ENCODE measurements around the gene GNB3.
"Not testable (repeated sequence)": the region's sequence is repeated elsewhere in the genome, so short reads cannot be mapped to it uniquely, and the experiment has no call there.

Gene GNB3

DNA sequence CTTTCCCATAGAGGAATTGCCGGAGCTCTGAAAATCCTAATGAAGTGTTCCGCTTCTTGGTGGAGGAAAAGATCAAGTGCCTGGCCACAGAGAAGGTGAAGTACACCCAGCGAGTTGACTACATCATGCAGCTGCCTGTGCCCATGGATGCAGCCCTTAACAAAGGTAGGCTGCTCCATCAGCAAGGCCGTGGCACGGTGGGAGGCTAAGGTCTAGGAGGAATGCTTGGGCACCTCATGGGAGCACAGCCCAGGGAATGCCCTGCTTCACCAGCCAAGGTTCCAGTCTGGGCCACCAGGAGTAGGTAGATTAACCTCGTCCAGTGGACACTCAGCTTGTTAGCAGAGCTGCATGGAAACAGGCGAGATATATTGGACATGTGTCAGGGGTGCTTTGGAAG, 20.2 kb downstream of the GNB3 start:
- DNase-seq (ENCODE audit: low spot score): no peak

DNA sequence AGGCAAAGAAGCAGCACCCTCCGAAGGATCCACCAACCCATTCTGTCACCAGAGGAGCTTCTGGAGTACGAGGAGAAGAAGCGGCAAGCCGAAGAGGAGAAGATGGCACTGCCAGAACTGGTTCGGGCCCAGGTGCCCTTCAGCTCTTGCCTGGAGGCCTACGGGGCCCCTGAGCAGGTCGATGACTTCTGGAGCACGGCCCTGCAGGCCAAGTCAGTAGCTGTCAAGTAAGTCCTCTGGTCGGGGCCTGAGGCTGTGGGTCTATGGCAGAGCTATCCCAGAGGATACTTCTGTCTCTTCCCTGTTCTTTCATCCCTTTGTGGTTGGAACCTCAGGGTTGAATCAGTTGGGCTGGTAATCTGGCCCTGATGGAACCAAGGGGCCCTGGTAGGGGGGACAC, 20.7 kb downstream of the GNB3 start:
- DNase-seq (ENCODE audit: low spot score): no peak

DNA sequence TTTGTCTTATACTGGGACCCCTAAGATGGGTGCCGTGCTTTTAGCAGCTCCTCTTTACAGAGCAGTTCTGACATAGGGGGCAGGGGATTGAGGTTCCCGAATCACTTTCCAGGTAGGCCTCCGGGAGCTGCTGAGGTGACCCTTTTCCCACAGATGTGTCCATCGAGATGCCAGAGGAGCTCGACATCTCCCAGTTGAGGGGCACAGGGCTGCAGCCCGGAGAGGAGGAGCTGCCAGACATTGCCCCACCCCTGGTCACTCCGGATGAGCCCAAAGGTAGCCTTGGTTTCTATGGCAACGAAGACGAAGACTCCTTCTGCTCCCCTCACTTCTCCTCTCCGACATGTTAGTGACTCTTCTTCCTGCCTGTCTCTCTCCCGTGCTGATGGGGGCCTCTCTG, 22.3 kb downstream of the GNB3 start:
- DNase-seq (ENCODE audit: low spot score): no peak

DNA sequence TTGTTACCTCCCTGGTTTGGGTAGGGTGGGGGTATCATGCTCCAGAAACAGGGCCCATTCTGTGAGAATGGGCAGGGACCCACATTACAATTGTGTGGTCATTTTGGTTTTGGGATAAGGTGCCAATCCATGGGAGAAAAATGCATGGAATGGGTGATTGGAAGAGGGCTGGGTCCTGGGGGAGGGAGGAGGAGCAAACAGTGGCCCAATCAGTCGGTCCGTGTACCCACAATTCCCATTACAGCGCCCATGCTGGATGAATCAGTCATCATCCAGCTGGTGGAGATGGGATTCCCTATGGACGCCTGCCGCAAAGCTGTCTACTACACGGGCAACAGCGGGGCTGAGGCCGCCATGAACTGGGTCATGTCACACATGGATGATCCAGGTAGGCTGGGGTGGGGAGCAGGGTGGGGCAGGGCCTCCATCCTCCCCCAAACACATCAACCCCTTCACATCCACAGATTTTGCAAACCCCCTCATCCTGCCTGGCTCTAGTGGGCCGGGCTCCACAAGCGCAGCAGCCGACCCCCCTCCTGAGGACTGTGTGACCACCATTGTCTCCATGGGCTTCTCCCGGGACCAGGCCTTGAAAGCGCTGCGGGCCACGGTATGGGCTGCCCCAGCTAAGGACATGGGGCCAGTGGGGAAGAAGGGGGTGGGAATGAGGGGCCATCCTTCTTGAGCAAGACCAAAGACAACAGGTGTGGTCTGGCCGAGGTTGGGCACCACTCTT, 23.0 kb downstream of the GNB3 start:
- DNase-seq (ENCODE audit: low spot score): no peak

DNA sequence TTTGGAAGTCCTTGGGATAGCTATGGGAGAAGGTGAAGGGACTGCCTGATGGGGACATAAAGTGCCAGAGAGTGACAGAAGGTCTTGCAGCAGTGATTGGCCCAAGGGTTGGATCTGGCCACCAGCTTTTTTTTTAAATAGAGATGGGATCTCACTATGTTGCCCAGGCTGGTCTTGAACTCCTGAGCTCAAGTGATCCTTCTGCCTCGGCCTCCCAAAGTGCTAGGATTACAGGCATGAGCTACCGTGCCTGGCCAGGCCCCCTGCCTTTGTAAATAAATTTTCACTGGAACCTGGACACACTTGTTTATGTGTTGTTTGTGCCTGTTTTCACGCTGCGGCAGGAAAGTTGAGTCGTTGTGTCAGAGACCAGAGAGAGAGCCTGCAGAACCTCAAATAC, 24.6 kb downstream of the GNB3 start:
- not testable (repeated sequence) for DNase-seq (ENCODE audit: low spot score)

DNA sequence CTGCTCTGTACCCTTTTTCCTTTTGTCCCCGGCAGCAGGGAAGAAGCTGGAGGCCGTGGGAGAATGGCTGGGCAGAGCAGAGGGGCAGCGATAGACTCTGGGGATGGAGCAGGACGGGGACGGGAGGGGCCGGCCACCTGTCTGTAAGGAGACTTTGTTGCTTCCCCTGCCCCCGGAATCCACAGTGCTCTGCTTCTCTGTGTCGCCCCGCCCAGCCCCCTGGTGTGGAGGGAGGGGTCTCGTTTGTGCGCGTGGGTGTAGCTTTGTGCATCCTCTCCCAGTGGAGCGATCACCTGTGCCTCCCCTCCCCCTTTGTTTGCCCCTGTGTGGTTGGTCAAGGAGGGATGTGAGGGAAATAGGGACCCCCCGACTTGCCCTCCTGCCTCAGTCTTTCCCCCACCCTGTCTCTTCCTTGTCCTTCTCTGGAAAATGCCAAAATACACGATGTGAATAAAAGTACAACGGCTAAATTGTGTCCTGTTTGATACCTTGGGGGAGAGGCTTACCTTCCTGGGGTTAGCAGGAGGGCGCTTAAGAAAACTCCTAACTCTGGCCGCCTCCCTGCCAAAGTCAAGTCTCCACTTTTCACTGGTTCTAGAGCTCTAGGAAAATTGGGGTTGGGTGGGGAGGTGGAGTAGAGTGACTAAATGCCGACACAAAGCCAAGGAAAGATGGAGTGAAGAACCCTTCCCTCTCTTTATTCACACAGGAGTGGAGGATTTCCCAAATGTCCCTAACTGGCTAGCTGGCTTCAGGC, 25.6 kb downstream of the GNB3 start:
- DNase-seq (ENCODE audit: low spot score): no peak

DNA sequence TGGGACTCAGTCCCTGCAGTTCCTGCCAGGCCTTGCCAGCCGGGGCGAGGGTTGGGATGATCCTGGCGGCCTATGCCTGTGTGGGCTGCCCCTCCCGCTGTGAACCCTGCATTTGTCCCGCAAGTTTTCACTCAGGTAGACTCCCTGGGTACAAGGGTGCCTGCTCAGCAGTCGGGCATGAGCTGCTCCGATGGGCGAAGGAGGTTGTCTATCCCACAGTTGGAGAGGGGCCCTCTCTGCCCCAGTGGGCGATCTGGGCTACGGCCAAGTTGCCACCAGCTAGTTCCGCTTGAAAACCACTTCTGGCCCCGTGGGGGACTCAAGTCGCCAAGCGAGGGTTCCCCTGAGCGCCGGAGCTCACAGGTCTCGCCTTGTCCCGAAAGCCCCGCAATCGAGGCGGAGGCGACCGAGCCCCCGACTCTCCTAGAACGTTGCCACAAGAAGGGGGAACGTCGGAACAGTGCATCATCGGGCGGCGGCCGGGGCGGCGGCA, 26.2 kb downstream of the GNB3 start:
- no peak for DNase-seq (ENCODE audit: low spot score)

DNA sequence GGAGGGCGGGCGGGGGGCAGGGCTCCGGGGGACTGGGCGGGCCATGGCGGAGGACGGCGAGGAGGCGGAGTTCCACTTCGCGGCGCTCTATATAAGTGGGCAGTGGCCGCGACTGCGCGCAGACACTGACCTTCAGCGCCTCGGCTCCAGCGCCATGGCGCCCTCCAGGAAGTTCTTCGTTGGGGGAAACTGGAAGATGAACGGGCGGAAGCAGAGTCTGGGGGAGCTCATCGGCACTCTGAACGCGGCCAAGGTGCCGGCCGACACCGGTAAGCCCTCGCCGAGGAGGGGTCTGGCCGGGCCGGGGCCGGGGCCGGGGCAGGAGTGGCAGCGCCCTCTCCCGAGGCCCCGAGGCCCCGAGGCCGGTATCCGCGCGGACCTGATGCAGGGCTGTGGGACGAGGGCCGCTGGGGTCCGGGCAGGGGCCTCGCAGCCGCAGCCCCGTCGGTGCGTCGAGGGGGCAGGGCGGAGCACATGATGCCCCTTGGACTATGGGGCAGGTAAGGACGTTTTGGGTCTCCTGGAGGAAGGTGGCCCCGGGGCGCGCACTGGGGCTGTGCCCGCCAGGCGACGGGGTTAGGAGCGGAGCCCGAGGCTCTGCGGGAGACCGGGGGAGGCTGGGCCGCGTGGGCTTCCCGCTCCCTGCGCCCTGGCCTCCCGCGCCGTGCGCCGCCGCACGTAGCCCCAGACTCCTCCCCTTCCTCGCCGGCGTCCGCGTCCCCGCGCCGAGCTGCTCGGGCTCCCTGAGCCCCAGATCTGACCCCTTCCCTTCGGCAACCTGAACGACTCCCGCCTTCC, 26.9 kb downstream of the GNB3 start, which contains the start of gene TPI1:
Gene TPI1 (plus strand): TSS at position 119 of the 798 bp plus-strand sequence. CDS start 36 bp downstream, at position 155.
- peak; percentile 83 for DNase-seq (ENCODE audit: low spot score)

DNA sequence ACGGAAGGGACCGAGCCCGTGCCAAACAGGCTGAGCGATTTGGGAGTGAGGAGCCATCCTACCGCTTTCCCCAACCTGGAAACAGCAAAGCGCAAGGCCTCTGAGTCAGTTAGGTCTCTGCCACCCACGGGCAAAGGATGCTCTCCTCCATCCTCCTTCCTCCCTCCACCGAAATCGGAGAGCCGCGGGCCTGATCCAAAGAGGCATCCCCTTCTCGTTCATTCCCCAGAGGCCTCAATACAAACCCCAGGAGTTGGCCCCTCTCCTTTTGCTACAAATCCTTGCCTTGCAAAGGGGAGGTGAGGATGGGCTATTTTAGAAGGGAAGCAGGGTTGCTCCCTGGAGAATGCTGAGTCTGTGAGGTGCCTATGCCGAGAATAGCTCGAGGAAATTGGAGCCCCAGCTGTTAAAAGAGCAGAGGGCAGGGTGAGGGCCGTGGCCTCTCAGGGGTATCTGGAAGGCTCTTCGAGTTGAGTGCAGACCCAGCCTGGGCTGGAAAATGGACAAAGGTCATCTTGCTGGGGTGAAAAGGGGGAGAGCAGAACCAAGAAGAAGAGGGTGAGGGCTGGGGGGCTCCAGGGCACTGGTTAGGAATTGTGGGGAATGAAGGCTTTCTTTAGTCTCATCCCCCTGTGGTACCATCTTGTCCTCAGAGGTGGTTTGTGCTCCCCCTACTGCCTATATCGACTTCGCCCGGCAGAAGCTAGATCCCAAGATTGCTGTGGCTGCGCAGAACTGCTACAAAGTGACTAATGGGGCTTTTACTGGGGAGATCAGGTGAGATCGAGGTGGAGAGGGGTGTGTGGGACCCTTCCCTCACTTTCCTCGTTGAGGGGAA, 27.7 kb downstream of the GNB3 start:
- no peak for DNase-seq (ENCODE audit: low spot score)

DNA sequence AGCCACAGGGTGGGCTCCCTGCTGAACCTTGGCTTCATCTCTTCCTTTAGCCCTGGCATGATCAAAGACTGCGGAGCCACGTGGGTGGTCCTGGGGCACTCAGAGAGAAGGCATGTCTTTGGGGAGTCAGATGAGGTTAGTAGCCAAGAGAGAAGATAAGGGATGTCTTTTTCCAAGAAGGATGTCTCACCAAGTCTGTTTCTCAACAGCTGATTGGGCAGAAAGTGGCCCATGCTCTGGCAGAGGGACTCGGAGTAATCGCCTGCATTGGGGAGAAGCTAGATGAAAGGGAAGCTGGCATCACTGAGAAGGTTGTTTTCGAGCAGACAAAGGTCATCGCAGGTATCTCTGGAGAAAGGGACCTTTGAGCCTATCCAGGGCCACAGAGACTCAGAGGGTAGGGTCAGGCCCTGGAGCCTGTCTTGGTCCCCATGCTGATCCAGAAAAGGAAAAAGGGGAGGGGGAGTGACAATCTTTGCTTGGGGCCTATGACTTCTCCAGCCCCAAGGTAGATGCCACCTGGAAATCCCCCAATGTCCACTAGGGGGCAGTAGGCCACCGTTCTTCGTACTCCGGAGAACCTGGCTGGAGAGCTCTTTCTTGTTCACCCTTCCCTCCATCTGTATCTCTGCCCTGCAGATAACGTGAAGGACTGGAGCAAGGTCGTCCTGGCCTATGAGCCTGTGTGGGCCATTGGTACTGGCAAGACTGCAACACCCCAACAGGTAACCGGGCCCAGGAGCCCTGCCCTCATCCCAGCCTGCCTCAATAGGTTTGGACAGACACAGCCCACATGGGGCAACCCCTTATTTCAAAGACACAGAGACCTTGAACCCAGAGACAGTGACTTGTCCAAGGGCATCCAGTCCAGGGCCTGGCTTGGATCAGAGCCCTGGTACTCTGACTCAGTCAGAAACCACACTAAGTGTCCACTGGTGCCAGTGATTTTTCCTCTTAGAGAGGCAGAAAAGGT, 28.6 kb downstream of the GNB3 start:
- DNase-seq (ENCODE audit: low spot score): peak; percentile 84

DNA sequence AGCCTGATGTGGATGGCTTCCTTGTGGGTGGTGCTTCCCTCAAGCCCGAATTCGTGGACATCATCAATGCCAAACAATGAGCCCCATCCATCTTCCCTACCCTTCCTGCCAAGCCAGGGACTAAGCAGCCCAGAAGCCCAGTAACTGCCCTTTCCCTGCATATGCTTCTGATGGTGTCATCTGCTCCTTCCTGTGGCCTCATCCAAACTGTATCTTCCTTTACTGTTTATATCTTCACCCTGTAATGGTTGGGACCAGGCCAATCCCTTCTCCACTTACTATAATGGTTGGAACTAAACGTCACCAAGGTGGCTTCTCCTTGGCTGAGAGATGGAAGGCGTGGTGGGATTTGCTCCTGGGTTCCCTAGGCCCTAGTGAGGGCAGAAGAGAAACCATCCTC, 29.6 kb downstream of the GNB3 start:
- DNase-seq (ENCODE audit: low spot score): not testable (repeated sequence)

DNA sequence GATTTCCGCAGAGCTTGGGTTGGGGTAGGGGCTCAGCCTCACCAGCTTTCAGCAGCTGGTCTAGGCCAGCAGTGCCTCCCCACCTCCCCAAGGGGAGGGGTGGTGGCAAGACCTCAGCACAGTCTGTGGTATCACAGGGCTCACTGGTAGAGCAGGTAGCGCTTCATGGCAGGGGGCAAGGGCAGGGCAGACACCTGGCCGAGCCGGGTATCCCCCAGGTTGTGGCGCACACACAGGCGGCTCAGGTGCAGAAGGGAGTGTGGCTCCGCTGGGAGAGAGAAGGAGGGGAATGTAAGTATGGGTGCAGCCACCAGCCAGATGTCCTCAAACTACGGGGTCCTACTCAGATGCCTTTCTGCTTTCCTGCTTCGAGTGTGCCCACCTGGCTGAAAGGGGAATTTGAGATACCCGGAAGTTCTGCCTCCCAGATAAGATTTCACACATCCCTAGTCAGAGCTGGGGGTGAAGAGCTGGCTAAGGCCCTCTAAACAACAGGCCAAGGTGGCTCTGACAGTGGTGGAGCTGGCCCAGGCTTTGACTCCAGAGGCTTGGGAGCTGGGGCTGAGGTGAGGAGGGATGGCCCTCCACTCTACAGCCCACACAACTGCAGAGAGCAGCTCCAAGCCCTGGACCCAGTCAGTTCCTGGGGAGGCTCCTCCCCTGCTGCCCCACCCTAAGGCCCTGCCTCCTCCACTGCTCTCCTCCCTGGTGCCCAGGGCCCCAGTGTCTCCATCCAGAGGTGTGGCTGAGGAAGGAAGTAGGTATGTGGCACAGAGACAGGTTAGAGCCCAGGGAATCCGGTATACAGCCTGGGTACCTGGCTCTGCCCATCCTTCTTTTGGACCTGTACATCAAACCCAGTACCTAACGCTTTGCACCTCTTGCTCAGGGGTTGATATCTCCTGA, 30.6 kb downstream of the GNB3 start:
- no peak for DNase-seq (ENCODE audit: low spot score)

DNA sequence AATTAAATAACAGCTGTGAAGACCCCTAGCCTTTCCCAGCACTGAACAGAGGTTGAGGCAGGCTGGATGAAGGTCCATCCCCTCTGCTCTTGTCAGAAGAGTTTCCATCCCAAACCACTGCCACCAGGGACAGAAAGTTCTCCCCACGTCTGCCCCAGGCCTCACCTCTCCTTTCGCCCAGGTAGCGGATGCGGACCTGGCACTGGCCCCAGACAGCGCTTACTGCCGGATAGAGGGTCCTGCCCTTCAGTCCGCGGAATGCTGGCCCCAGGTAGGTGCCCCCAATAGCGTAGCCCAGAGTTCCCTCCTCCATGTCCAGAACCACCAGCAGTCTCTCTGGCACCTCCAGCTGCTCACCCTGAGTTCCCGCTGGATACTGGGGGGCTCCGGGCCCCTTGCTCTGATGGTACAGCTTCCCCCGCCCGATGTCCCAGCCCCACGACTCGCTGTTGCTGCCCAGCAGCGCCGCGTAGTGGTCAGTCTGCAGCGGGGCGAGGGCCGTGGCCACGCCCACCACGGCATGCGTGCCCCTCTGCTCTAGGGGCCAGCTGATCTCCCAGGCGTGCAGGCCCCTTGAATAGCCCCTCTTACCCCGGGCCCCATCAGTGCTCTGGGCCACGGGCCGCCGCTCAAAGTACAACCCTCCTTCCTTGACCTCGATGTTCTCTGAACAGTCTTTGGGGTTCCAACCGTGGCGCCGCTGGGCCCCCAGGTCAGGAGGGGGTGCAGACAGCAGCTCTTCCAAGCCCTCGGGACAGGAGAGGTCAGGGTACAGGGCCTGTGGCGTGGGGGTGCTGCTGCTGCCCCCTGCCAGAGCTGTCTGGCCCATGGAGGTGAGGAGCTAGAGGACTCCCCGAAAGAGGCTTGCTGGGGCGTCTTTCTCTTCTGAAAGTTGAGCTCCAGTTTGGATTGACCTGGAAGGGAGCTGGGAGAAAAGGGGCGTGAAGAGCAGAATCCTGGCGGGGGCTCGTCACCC, 31.6 kb downstream of the GNB3 start:
- DNase-seq (ENCODE audit: low spot score): peak; percentile 77

DNA sequence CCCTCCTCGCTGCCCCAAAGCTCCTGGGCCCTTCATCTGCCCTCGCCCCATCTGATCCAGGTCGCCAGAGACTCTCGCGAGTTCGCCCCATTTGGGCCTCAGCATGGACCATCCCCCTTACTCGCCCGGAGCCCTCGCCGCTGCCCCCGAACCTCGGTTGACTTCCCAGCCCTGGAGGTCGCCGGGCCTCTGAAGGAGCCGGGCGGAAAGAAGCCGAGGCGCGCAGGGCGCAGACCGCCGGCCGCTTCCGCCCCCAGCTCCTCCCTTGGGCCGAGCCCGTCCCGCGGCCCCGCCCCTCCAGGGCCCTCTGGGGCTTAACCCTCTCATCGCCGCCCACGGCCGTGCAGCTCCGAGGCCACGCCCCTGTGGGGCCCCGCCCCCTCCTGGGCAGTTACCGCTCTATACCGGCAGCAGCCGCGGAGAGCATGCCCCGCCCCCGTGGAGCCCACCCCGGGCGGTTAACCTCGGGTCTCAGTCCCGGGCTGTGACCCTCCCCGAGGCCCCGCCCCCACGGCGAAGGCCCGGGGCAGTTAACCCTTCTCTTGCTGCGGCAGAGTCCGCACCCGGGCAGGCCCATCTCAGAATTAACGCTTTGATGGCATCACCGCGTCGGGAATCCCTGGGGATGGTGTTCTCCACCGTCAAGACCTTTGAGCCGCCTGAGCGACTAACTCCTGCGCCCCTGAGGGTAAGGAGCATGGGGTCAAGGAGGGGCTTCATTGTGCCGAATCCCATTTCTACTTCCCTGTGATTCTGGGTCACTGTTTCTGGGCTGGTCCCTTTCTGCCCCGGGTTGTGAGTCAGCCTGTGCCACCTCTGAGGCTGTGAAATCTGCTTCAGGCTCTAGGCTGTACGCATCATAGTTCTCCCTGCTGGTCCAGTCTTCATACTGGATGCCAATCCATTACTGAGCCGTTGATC, 32.6 kb downstream of the GNB3 start, which contains the start of gene SPSB2:
Gene SPSB2 (minus strand): TSS at position 210 of the 921 bp plus-strand sequence. CDS start 402 bp downstream, outside the sequence.
- DNase-seq (ENCODE audit: low spot score): peak; percentile 98

DNA sequence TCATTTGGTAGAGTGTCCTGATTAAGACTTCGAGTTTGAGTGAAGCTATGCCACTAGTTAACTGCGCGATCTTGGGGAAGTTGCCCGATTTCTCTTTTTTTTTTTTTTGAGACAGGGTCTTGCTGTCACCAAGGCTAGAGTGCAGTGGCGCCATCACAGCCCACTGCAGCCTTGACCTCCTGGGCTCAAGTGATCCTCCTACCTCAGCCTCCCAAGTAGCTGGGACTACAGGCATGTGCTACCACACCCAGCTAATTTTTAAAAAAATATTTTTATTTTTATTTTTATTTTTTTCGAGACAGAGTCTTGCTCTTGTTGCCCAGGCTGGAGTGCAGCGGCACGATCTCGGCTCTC, 33.3 kb downstream of the GNB3 start:
- not testable (repeated sequence) for DNase-seq (ENCODE audit: low spot score)

DNA sequence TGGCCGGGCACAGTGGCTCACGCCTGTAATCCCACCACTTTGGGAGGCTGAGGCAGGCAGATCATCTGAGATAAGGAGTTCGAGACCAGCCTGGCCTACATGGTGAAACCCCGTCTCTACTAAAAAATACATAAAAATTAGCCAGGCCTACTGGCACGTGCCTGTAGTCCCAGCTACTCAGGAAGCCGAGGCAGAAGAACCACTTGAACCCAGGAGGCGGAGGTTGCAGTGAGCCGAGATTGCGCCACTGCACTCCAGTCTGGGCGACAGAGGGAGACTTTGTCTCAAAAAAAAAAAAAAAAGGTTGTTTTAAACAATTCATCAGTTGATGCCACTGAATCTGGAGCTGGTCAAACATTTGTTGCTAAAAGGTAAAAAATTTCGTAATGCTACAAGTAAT, 39.1 kb downstream of the GNB3 start:
- DNase-seq (ENCODE audit: low spot score): not testable (repeated sequence)

DNA sequence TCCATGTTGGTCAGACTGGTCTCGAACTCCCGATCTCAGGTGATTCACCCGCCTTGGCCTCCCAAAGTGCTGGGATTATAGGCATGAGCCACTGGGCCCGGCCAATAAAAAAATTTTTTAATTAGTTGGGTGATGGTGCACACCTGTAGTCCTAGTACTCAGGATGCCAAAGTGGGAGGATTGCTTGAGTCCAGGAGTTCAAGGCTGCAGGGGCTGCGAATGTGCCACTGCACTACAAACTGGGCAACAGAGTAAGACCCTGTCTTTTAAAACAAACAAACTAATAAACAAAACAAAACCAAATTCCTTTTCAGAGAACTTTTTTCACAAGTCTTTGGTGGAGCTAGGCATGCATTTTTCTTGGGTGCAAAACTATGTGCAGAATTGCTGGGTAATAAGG, 42.5 kb downstream of the GNB3 start:
- no peak for DNase-seq (ENCODE audit: low spot score)

All from CD4-positive, alpha-beta T cell treated with Interleukin-6 at 100 ng/mL for 8 hours (primary cell).